HepG2 (cell line): Measurements from ENCODE around the gene ASB3. TPM values are rescaled to one million over a fixed set of nuclear protein-coding genes. Genes with fewer than 3 reads are reported as not detected.

Source experiments
- BRD4 ChIP-seq: sonication (generic); formaldehyde crosslinking; IDR thresholded peaks from 2 replicates; pipeline ENCODE4 v1.4.0; 2020; ENCODE audit warnings: missing genetic modification reagents
- CCDC6 ChIP-seq: sonication (generic); formaldehyde crosslinking; IDR thresholded peaks from 2 replicates; pipeline ENCODE4 v1.8.1; 2022; ENCODE audit warnings: mild to moderate bottlenecking, missing genetic modification reagents, moderate library complexity
- EHMT2 ChIP-seq: fragments of 200-600 bp; sonication (generic); IDR thresholded peaks from 2 replicates; pipeline ENCODE4 v1.7.0; 2017; ENCODE audit warnings: antibody characterized with exemption, low read depth, low read length, borderline replicate concordance
- GABPB1 ChIP-seq: IDR thresholded peaks from 2 replicates; pipeline ENCODE4 v1.6.1; 2016; ENCODE audit warnings: mild to moderate bottlenecking, missing genetic modification reagents, moderate library complexity, missing compliant biosample characterization
- GTF3A ChIP-seq: sonication (generic); formaldehyde crosslinking; conservative IDR thresholded peaks from 2 replicates; pipeline ENCODE4 v1.4.0; 2020; ENCODE audit warnings: mild to moderate bottlenecking, missing genetic modification reagents
- HNF1B ChIP-seq: sonication (generic); formaldehyde crosslinking; IDR thresholded peaks from 2 replicates; pipeline ENCODE4 v1.5.1; 2020; ENCODE audit warnings: mild to moderate bottlenecking, moderate library complexity, missing genetic modification reagents
- HNRNPL ChIP-seq: fragments of 200-400 bp; formaldehyde crosslinking; IDR thresholded peaks from 2 replicates; pipeline ENCODE4 v1.6.1; 2017; ENCODE audit warnings: mild to moderate bottlenecking, low read depth, low read length
- TOPORS ChIP-seq: sonication (generic); formaldehyde crosslinking; IDR thresholded peaks from 2 replicates; pipeline ENCODE4 v1.8.0; 2023; ENCODE audit warnings: mild to moderate bottlenecking, missing genetic modification reagents
- ZNF230 ChIP-seq: sonication (generic); formaldehyde crosslinking; IDR thresholded peaks from 2 replicates; pipeline ENCODE4 v1.4.0; 2020; ENCODE audit warnings: mild to moderate bottlenecking, missing genetic modification reagents
- ZNF282 ChIP-seq: fragments of 450-650 bp; IDR thresholded peaks from 2 replicates; pipeline ENCODE4 v1.6.1; 2018; ENCODE audit not compliant: partially characterized antibody
- ZNF3 ChIP-seq: IDR thresholded peaks from 2 replicates; pipeline ENCODE4 v1.7.0; 2017; ENCODE audit warnings: inconsistent platforms
- ZNF333 ChIP-seq: sonication (generic); formaldehyde crosslinking; IDR thresholded peaks from 2 replicates; pipeline ENCODE4 v1.4.0; 2020; ENCODE audit warnings: mild to moderate bottlenecking, missing genetic modification reagents, borderline replicate concordance
- ZNF557 ChIP-seq: sonication (generic); formaldehyde crosslinking; IDR thresholded peaks from 2 replicates; pipeline ENCODE4 v1.4.0; 2020; ENCODE audit warnings: missing genetic modification reagents
- ZNF563 ChIP-seq: sonication (generic); formaldehyde crosslinking; IDR thresholded peaks from 2 replicates; pipeline ENCODE4 v1.8.0; 2022; ENCODE audit warnings: mild to moderate bottlenecking, moderate library complexity, missing genetic modification reagents
- ZSCAN20 ChIP-seq: sonication (generic); formaldehyde crosslinking; IDR thresholded peaks from 2 replicates; pipeline ENCODE4 v1.4.0; 2020; ENCODE audit warnings: missing genetic modification reagents, mild to moderate bottlenecking, borderline replicate concordance
- ZSCAN30 ChIP-seq: sonication (generic); formaldehyde crosslinking; IDR thresholded peaks from 2 replicates; pipeline ENCODE4 v1.5.0; 2020; ENCODE audit warnings: mild to moderate bottlenecking, missing genetic modification reagents
- polyA plus RNA-seq, 8 experiments: library from polyadenylated mRNA; depleted of rRNA in 3 of 8; stranded (reverse) in 7 of 8; unstranded in 1 of 8; fragments of >200 nt; fragmentation: Illumina TruSeq in 4 of 8; extraction: Trizol in 4 of 8; gene quantifications; 2 replicates each; pipeline versions ENCODE4 v1.2.1 to v1.2.3, GENCODE V29; 2011 to 2016; ENCODE audit warnings: low read depth in 4 of 8, missing spikeins in 1 of 8, mixed read lengths in 1 of 8; ENCODE audit not compliant: insufficient read depth in 1 of 8
- total RNA-seq, 5 experiments: library from RNA; depleted of rRNA; stranded (reverse); fragments of >200 nt; fragmentation: Illumina TruSeq; extraction: Trizol; gene quantifications; 2 replicates each; pipeline ENCODE4 v1.2.3, GENCODE V29; 2016; ENCODE audit warnings: low read depth in 1 of 5
- TF ChIP-seq, protein P1 (sequence below): IDR thresholded peaks from 2 replicates; pipeline ENCODE4 v1.6.1; 2016; ENCODE audit warnings: missing biosample characterization, missing genetic modification reagents, low read depth

The ASB3 gene
- total and polyA plus RNA-seq, 2 of the 13 experiments (the other 11 are each of a cell fraction or from before 2014, with no cell fraction given): 40.1 to 41.8 TPM

GRCh38 chr2:53827398-53828175, 40.8 kb upstream of the ASB3 start (continued):
- TF ChIP-seq TOPORS (CRISPR knock-in tag) (peak; percentile 17; the same call in 1 of the 2 replicates), ZNF563 (CRISPR knock-in tag) (no peak), ZSCAN20 (0 out of 2 replicates have a peak, but pooled peaks have one; percentile 5), GABPB1 (0 out of 2 replicates have a peak, but pooled peaks have one; percentile 4), ZNF333 (CRISPR knock-in tag) (no peak), ZNF282 (no peak), CCDC6 (no peak), ZNF557 (no peak), EHMT2 (0 out of 2 replicates have a peak, but pooled peaks have one; percentile 70), ZNF230 (CRISPR knock-in tag) (no peak), HNF1B (CRISPR knock-in tag) (0 out of 2 replicates have a peak, but pooled peaks have one; percentile 6), ZNF3 (CRISPR knock-in tag) (no peak), HNRNPL (no peak), ZSCAN30 (CRISPR knock-in tag) (0 out of 2 replicates have a peak, but pooled peaks have one; percentile 75), GTF3A (CRISPR knock-in tag) (no peak), BRD4 (peak; percentile 27; the same call in 1 of the 2 replicates)
- TF ChIP-seq, protein P1, sequence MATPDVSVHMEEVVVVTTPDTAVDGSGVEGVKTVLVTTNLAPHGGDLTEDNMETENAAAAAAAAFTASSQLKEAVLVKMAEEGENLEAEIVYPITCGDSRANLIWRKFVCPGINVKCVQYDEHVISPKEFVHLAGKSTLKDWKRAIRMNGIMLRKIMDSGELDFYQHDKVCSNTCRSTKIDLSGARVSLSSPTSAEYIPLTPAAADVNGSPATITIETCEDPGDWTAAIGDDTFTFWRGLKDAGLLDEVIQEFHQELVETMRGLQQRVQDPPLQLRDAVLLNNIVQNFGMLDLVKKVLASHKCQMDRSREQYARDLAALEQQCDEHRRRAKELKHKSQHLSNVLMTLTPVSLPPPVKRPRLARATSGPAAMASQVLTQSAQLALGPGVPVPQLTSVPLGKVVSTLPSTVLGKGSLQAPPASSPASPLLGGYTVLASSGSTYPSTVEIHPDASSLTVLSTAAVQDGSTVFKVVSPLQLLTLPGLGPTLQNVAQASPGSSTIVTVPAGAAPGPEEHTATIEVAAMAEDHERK: no peak
- TF ChIP-seq, all 625 proteins: peak for 25
